T-helper 2 cell (primary cell): ENCODE measurements around the gene CCL15.
"Not testable (repeated sequence)": the region's sequence is repeated elsewhere in the genome, so short reads cannot be mapped to it uniquely, and the experiment has no call there.

Experiments used
- DNase-seq, 5 experiments: peaks; one replicate each; pipeline versions ENCODE4 v3.0.0 to v3.0.0-alpha.2; 2012 to 2022
- total RNA-seq, 2 donors: gene quantifications; one replicate each; lab custom pipeline; 2026; lab: John Stamatoyannopoulos, UW

The CCL15 gene, protein sequence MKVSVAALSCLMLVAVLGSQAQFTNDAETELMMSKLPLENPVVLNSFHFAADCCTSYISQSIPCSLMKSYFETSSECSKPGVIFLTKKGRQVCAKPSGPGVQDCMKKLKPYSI
- 0 reads per million in 2 donors for total RNA-seq

- no peak for DNase-seq
These were observed at the start of gene CCL15 for GRCh38 chr17:36001110-36001771. Gene CCL15 (minus strand): TSS chr17:36001553. CDS start chr17:36001492, 61 bp downstream.

- DNase-seq = no peak
These were observed 48.3 kb upstream of the CCL15 start for GRCh38 chr17:36049643-36050042.

DNA sequence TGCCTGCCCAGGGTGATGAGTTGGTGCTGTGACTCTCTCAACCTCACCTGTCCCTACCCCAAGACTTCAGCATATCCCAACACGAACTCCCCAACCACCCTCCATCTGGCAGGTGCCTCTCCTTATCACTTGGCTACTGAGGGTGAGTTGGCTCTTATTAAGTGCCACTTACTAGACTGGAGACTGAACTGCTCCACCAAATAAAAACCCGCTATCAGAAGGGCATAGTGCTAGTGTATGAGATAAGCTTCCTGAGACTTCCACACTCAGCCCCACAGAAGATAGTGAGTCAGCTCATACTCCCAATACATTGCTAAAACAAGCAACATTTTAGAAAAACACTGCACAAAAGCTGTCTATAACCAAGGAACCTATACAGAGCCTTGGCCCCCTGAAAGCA is 46.7 kb upstream of the CCL15 start:
- DNase-seq = no peak

- DNase-seq = no peak
These were observed 34.9 kb upstream of the CCL15 start for GRCh38 chr17:36036235-36036634.

- no peak for DNase-seq
These were observed 32.8 kb upstream of the CCL15 start for GRCh38 chr17:36034127-36034526.

DNA sequence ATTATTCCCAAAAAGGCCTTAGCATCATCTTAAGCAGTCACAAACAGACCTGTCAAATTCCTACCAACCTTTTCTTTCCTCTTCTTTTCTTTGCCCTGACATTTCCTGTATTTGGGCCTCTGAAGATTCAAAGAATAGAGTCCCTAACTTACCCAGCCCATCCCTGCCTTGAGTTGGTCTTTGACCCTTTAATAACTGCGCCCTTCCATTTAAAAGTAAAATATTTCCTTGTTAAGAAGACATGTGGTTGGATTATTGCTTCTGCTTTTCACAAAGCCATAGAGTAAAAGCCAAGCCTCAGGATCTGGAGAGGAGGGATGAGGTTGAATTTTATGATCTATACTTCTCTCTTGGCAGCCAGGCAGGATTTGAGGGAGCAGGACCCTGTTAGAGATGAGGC is 29.6 kb upstream of the CCL15 start:
- DNase-seq = no peak

DNA sequence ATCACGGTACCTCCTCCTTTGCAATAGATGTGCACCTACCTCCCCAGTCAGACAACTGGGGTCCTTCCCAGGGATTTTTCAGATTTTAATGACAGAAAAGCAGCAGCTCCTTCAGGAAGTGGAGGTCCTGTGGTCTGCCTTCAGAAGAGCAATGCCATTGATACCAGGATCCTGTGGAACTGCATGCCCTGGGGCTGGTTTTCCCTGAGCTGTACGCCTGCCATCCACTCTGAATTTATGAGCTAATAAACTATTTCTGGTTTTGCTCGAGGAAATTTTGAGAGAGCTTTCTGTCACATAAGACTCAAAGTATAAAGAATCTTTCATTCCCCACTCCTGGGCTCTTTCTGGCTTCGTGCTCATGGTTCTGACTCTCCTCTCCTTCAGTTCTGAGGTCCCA is 26.4 kb upstream of the CCL15 start:
- DNase-seq = no peak

- DNase-seq = no peak
These were observed 22.9 kb upstream of the CCL15 start for GRCh38 chr17:36024106-36024869.

DNA sequence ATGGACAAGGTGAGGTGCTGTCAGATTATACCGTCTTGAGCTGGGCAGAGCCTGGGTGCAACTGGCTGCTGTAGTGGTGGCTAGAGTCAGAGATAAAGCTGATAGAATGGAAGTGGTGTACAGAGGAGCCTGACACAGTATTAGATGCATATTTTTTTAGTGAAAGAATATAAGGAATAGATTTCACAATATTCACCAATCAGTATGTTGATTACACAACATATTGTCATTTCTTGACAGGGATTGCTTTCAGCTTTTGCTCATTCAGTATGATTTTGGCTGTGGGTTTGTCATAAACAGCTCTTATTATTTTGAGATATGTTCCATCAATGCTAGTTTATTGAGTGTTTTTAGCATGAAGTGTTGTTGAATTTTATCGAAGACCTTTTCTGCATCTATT is 18.1 kb upstream of the CCL15 start:
- no peak for DNase-seq

DNA sequence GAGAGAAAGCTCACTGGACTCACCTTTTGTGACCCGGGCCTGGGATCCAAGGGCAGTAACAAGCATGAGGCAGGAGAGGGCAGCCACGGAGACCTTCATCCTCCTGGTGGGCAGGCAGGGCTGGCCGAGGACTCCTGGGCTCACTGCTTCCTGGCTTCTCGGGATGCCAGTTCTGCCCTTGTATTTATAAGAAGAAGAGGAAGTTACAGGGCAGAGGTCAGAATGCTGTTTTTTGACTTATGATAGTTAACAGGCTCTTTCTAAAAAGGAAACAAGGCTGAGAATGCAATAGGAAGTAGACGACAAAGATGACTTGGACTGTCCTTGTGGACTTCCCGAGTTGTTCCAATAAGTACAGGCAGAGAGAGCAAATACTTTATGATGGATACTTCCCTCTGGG is 16.4 kb upstream of the CCL15 start, which contains the start of gene CCL23:
Gene CCL23, minus strand, starts transcription at position 174 of the 400 bp plus-strand sequence. Its CDS starts 75 bp downstream, at position 99.
- no peak for DNase-seq

- no peak for DNase-seq
These were observed 15.2 kb upstream of the CCL15 start for GRCh38 chr17:36016555-36016954.

DNA sequence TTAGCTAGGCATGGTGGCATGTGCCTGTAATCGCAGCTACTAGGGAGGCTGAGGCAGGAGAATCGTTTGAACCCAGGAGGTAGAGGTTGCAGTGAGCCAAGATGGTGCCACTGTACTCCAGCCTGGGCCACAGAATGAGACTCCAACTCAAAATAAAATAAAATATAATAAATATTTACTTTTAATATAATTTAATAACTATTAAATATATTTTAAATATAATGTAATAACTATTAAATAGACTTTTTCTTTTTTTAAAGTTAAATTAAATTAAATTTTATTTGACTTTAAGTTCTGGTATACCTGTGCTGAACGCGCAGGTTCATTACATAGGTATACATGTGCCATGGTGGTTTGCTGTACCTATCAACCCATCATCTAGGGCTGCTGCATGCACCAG is 14.5 kb upstream of the CCL15 start:
- DNase-seq = not testable (repeated sequence)

DNA sequence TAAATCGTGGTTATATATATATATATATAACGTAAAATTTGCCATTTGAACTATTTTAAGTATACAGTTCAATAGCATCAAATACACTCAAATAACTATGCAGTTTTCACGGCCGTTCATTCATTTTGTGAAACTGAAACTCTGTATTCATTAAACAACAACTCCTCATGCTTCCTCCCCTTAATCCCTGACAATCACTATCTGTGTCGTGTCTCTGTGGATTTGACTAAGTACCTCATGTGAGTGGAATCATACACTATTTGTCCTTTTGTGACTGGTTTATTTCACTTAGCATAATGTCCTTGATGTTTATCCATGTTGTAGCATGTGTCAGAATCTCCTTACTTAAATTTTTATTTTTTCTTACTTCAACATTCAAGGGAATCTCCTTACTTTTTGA is 13.6 kb upstream of the CCL15 start:
- no peak for DNase-seq

DNA sequence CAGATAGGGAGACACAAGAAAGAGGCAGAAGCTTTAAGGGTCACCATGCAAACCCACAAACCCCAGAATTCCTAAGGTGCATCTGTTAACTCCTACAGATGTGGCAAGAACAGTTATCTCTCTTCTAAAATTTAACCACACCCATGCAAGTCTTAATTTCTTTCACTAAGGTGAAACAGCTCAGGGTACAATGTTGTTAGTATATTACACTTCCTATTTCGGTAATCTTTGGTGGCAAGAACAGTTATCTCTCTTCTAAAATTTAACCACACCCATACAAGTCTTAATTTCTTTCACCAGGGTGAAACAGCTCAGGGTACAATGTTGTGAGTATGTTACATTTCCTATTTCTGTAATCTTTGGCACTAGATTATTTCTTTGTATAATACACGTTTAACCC is 9.8 kb upstream of the CCL15 start:
- DNase-seq = no peak

GRCh38 chr17:36008998-36009665 is 7.8 kb upstream of the CCL15 start:
- DNase-seq = no peak

DNA sequence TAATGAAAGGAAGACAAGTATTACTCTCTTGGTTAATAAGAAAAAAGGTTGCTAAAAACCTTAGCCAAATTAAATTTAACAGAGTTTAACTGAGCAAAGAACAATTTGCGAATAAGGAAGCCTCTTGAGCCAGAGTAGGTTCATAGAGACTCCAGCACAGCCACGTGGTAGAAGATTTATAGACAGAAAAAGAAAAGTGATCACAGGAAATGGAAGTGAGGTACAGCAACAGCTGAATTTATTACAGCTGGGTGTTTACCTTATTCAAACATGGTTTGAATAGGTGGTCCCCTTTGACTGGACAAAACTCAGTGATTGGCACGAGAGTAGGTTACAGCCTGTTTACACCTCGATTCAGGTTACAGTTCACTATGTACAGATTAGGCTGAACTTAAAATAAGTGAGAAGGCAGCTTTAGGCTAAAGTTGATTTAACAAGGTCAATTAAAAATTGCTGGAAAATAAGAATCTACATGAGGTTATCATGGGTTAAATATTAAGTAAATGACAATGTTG is 3.3 kb upstream of the CCL15 start:
- DNase-seq = no peak

- no peak for DNase-seq
These were observed 1.3 kb upstream of the CCL15 start for GRCh38 chr17:36002631-36003030.

- no peak for DNase-seq
These were observed 680 bp upstream of the CCL15 start for GRCh38 chr17:36001862-36002603.

GRCh38 chr17:36000732-36001109 is 632 bp downstream of the CCL15 start:
- no peak for DNase-seq

DNA sequence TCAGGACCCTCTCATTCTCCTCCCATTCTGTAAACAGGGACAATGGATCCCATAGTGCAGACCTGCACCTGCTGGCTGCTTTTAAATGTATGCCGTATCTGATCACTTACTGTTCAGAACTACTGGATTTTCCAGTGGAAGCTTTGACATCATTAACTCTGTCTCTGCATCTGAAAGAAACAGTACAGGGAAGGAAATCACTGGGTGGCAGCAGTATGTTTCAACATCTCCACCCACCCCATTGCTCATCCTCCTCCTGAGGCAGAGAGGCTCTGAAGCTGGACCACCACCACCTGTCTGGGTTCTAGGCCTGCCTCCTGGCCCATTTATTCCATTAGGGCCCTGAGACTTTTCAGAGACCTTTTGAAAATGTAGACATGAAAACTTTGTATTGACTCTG is 2.6 kb downstream of the CCL15 start:
- no peak for DNase-seq

DNA sequence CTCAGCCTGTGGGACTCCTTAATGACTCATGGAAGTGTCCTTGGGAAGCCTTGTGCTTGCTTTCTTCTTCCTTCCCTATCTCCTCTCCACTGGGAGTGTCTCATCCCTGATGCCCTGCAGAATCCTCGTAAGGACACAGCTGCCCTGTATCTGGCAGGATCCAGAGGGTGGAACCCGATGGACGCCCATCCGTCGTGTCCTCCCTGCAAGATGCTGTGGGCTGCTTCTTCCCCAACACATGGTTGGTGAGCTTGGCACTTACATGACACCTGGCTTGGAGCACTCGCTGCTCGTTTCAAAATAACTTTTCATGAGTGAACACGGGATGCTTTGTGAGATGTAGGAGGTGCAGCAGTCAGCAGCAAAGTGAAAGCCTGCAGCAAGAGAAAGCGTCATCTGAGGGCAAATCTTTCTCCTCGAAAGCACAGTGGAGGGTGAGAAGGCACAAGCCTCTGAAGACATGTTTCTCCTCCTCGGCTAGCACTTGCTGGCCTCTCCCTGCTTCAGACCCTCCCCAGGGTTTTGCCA is 3.3 kb downstream of the CCL15 start:
- DNase-seq = no peak

DNA sequence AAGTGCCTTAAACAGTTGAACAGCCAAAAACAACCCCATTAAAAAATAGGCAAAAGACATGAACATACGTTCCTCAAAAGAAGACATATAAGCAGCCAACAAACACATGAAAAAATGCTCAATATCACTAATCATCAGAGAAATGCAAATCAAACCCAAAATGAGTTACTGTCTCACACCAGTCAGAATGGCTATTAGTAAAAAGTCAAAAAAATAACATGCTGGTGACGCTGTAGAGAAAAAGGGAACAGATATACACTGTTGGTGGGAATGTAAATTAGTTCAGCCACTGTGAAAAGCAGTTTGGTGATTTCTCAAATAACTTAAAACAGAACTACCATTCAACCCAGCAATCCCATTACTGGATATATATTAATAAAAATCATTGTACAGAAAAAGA is 6.0 kb downstream of the CCL15 start:
- not testable (repeated sequence) for DNase-seq
